ENCODE data around the gene TNPO3. TPM values are rescaled to one million over a fixed set of nuclear protein-coding genes. Genes with fewer than 3 reads are reported as not detected.

TNPO3 gene
- total and polyA plus RNA-seq, 12 donors: 10.6 to 61.1 (median 41.8) TPM

GRCh38 chr7:129066290-129067131 lies 11.6 kb upstream of the TNPO3 start:
- DNase-seq: peak; percentile 63 to 86 (median 80)
- WGBS, 4 donors: 70 to 82% (median 79%) methylated on average over 10 to 11 of the region's 11 CpGs
- intact Hi-C loops (cut with DNase I): no loop called here

DNA sequence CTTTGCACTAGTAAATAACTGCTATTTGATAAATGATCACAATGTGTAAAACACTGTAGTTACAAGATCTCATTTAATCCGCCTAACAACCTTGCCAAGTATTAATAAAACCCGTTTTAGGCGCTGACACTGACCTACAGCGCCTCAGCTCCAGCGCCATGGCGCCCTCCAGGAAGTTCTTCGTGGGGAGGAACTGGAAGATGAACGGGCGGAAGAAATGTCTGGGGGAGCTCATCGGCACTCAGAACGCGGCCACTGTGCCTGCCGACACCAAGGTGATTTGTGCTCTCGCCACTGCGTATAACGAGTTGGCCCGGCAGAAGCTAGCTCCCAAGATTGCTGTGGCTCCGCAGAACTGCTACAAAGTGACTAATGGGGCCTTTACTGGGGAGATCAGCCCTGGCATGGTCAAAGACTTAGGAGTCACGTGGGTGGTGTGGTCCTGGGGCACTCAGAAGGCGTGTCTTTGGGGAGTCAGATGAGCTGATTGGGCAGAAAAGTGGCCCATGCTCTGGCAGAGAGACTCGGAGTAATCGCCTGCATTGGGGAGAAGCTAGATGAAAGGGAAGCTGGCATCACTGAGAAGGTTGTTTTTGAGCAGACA lies 1.1 kb upstream of the TNPO3 start:
- 76 to 83% (median 78%) methylated on average over 22 of the region's 22 CpGs for WGBS, 4 donors
- intact Hi-C loops (cut with DNase I): no loop called here
- peak overlapping the region in 1 of 4 donors; percentile 96 for H3K4me3 ChIP-seq
- H3K36me3 ChIP-seq (replicated peaks in 1 of 2): no peaks in the 10 kb centered on the region
- peak in 3 of 7 donors; percentile 8 to 75 (median 23) for DNase-seq
- no peaks in the 10 kb centered on the region for H3K27me3 ChIP-seq
- no peak for TF ChIP-seq CTCF (IDR thresholded peaks at IDR 0.05)
- TF ChIP-seq POLR2A (IDR thresholded peaks at IDR 0.05): no peak
- H3K4me1 ChIP-seq (replicated peaks in 1 of 2): peaks cover 16 to 30% of the 10 kb centered on the region in 2 donors
- no peaks in the 10 kb centered on the region for H3K9me3 ChIP-seq (replicated peaks in 1 of 3)
- peak overlapping the region in 2 of 5 donors; percentile 95 to 98 for H3K27ac ChIP-seq

More at GRCh38 chr7:129066290-129067131, 11.6 kb upstream of the TNPO3 start:
- Histone ChIP-seq H3K27me3 (no peaks in the 10 kb centered on the region), H3K9me3 (replicated peaks in 1 of 3) (no peaks in the 10 kb centered on the region), H3K4me1 (replicated peaks in 1 of 2) (peaks cover 11% of the 10 kb centered on the region in 2 donors), H3K4me3 (no peak overlapping the region), H3K36me3 (replicated peaks in 1 of 2) (no peaks in the 10 kb centered on the region), H3K27ac (peak overlapping the region in 3 of 5 donors; percentile 48 to 59 (median 56))
- TF ChIP-seq CTCF (IDR thresholded peaks at IDR 0.05) (no peak), POLR2A (IDR thresholded peaks at IDR 0.05) (peak in 1 of 2 donors; percentile 43)

DNA sequence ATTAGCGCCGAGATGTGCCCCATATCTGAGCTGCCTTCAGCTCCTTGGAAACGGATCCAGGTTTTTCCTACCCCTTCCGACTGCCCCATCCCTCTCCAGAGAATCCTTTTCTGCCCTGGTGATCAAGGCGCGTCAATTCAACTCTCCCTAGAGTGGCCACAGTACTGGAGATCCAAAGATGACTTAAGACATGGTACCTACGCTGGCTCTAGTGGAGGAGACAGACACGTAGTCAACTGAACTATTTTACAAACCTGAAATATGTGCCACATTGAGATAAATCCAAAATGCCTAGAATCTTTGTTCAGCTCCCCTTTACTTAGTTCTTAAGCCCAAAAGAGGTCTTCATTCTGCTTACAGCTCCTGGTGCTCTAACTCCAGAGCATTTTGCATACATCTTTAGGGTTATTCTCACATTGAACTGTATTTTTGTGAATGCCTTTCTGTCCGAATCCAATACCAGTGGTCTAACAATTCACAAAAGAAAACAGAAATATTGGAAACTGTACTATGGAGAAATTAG lies 444 bp upstream of the TNPO3 start:
- H3K27ac ChIP-seq: peak overlapping the region; percentile 92 to 98 (median 95)
- H3K36me3 ChIP-seq (replicated peaks in 1 of 2): no peaks in the 10 kb centered on the region
- intact Hi-C loops (cut with DNase I): no loop called here
- 8 to 15% (median 12%) methylated on average over 4 to 9 of the region's 9 CpGs for WGBS, 4 donors
- DNase-seq: no peak
- TF ChIP-seq CTCF (IDR thresholded peaks at IDR 0.05) (no peak), POLR2A (IDR thresholded peaks at IDR 0.05) (peak in 1 of 2 donors; percentile 12)
- H3K4me1 ChIP-seq (replicated peaks in 1 of 2): peaks cover 16 to 30% of the 10 kb centered on the region in 2 donors
- H3K27me3 ChIP-seq: no peaks in the 10 kb centered on the region
- H3K4me3 ChIP-seq: peak overlapping the region; percentile 29 to 97 (median 96)
- no peaks in the 10 kb centered on the region for H3K9me3 ChIP-seq (replicated peaks in 1 of 3)

- Histone ChIP-seq H3K27me3 (no peaks in the 10 kb centered on the region), H3K4me3 (peak overlapping the region; percentile 29 to 97 (median 96)), H3K36me3 (replicated peaks in 1 of 2) (no peaks in the 10 kb centered on the region), H3K9me3 (replicated peaks in 1 of 3) (no peaks in the 10 kb centered on the region), H3K27ac (peak overlapping the region; percentile 92 to 98 (median 95)), H3K4me1 (replicated peaks in 1 of 2) (peaks cover 16 to 38% of the 10 kb centered on the region in 2 donors)
- TF ChIP-seq POLR2A (IDR thresholded peaks at IDR 0.05) (no peak), CTCF (IDR thresholded peaks at IDR 0.05) (no peak)
- intact Hi-C loops (cut with DNase I): no loop called here
- DNase-seq: no peak
- WGBS, 4 donors: 0% methylated on average over 10 of the region's 10 CpGs
Measured at GRCh38 chr7:129053938-129054437, 923 bp downstream of the TNPO3 start.

All from adrenal gland (tissue), 12 donors.